Neural progenitor cell (in vitro differentiated cells): ENCODE results near the gene LAPTM4A. TPM values are rescaled to one million over a fixed set of nuclear protein-coding genes. Genes with fewer than 3 reads are reported as not detected.
A peak's percentile ranks its signal among the peaks of the same experiment; 100 is the strongest.

Experiments
- DNase-seq: peaks from one replicate; pipeline ENCODE4 v3.0.0-alpha.2; 2016; ENCODE audit warnings: low spot score
- H2AFZ ChIP-seq: fragments of 200-600 bp; sonication (generic); replicated peaks from 2 replicates; pipeline ENCODE4 v1.6.1; 2016; ENCODE audit warnings: antibody characterized with exemption
- H3F3A ChIP-seq: fragments of 200-600 bp; sonication (generic); 2 replicates; pipeline ENCODE4 v1.6.1; 2016; ENCODE audit warnings: antibody characterized with exemption, low read depth
- H3K27ac ChIP-seq: fragments of 200-600 bp; sonication (generic); 2 replicates; pipeline ENCODE4 v1.5.1; 2016; ENCODE audit warnings: mild to moderate bottlenecking
- H3K27me3 ChIP-seq: fragments of 200-600 bp; sonication (generic); 2 replicates; pipeline ENCODE4 v1.6.1; 2016; ENCODE audit warnings: mild to moderate bottlenecking, moderate library complexity
- H3K36me3 ChIP-seq: fragments of 200-600 bp; sonication (generic); 2 replicates; pipeline ENCODE4 v1.5.1; 2016
- H3K4me1 ChIP-seq: fragments of 200-600 bp; sonication (generic); 2 replicates; pipeline ENCODE4 v1.6.1; 2016; ENCODE audit warnings: mixed run types
- H3K4me2 ChIP-seq: fragments of 200-600 bp; sonication (generic); 2 replicates; pipeline ENCODE4 v1.6.1; 2016
- H3K4me3 ChIP-seq: fragments of 200-600 bp; sonication (generic); 2 replicates; pipeline ENCODE4 v1.5.1; 2016
- H3K79me2 ChIP-seq: fragments of 200-600 bp; sonication (generic); 2 replicates; pipeline ENCODE4 v1.6.1; 2016; ENCODE audit warnings: low read depth
- H3K9ac ChIP-seq: fragments of 200-600 bp; sonication (generic); 2 replicates; pipeline ENCODE4 v1.6.1; 2016
- H3K9me3 ChIP-seq: fragments of 200-600 bp; sonication (generic); 2 replicates; pipeline ENCODE4 v1.5.1; 2016; ENCODE audit warnings: low read depth
- H4K20me1 ChIP-seq: fragments of 200-600 bp; sonication (generic); 2 replicates; pipeline ENCODE4 v1.6.1; 2016; ENCODE audit warnings: low read depth
- H3K27ac Mint-ChIP-seq: 3 replicates; pipeline ENCODE4 v1.8.0; 2021; ENCODE audit warnings: mixed read lengths
- H3K27me3 Mint-ChIP-seq: 2 replicates; pipeline ENCODE4 v1.8.0; 2022; ENCODE audit warnings: low read depth, mild to moderate bottlenecking, inconsistent platforms, moderate library complexity, mixed read lengths; ENCODE audit not compliant: insufficient read depth
- H3K36me3 Mint-ChIP-seq: 3 replicates; pipeline ENCODE4 v1.8.0; 2021; ENCODE audit warnings: mixed read lengths
- H3K4me1 Mint-ChIP-seq: 3 replicates; pipeline ENCODE4 v1.8.0; 2021; ENCODE audit warnings: mixed read lengths
- H3K4me3 Mint-ChIP-seq: 3 replicates; pipeline ENCODE4 v1.8.0; 2021; ENCODE audit warnings: mild to moderate bottlenecking, moderate library complexity, mixed read lengths
- H3K9me3 Mint-ChIP-seq: 3 replicates; pipeline ENCODE4 v1.8.0; 2020; ENCODE audit warnings: mixed read lengths
- EZH2 ChIP-seq: fragments of 200-600 bp; sonication (generic); IDR thresholded peaks from 2 replicates; pipeline ENCODE4 v1.6.1; 2017; ENCODE audit warnings: antibody characterized with exemption, mild to moderate bottlenecking, moderate library complexity
- EZH2phosphoT487 ChIP-seq: fragments of 200-600 bp; sonication (generic); IDR thresholded peaks from 2 replicates; pipeline ENCODE4 v1.6.1; 2017; ENCODE audit warnings: antibody characterized with exemption
- total RNA-seq: library from RNA; depleted of rRNA; stranded (reverse); fragments of >200 nt; gene quantifications from 2 replicates; pipeline ENCODE4 v1.2.3, GENCODE V29; 2015; ENCODE audit warnings: low replicate concordance
- TF ChIP-seq, protein P1 (sequence below): fragments of 200-600 bp; sonication (generic); IDR thresholded peaks from 2 replicates; pipeline ENCODE4 v1.5.1; 2017; ENCODE audit warnings: antibody characterized with exemption, mild to moderate bottlenecking

LAPTM4A gene
- total RNA-seq, 1 donor from 2014 or later: 205 TPM

DNA sequence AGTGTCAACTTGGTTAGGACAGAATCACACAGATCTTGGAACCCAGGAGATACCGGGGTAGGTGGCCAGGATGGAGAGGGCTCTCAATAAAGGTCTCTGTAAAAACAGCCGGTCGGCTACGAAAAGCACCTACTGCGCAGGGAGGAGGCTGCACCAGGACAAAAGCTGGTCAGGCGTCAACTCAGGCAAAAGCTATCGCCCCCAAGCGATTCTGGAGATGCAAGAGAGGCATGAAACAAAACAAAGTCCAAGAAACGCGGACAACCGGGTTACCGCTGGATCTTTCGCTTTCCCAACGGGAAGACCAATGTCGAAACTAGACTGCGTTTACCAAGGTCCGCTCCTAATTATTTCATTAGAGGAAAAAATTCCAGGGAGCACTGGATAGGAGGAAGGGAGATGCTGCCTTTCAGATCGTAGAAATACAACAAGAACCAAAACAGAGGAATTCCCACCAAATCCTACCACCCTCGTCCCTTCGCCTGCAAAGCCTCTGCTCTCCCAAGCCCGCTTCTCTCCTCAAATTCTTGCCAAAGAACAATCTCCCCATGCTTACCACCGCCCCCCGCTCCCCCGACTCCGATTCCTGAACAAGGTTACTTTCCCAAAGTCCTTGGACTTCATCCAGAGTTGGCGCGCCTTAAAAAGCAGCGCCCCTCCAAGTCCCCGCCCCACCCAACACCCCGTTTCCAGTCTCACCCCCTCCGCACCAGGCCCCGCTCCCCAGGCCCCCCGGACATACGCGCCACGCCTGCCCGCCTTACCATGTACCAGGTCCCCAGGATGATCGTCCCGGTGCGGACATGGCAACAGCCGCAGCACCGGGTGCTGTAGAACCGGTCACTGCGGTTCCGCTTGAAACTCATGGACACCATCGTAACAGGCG is 539 bp downstream of the LAPTM4A start:
- Mint-ChIP-seq H3K4me3 (no peak overlapping the region), H3K9me3 (no peaks in the 10 kb centered on the region), H3K36me3 (peaks cover 8% of the 10 kb centered on the region), H3K4me1 (peaks cover 25% of the 10 kb centered on the region), H3K27ac (no peak overlapping the region), H3K27me3 (no peaks in the 10 kb centered on the region)
- Histone ChIP-seq H3K27me3 (no peaks in the 10 kb centered on the region), H3K9ac (peak overlapping the region; percentile 79), H3K4me2 (peak overlapping the region; percentile 94), H3K4me3 (peak overlapping the region; percentile 92), H3K27ac (peak overlapping the region; percentile 85), H2AFZ (no peak overlapping the region), H3K4me1 (peaks cover 29% of the 10 kb centered on the region), H3K9me3 (no peaks in the 10 kb centered on the region), H4K20me1 (peaks cover 35% of the 10 kb centered on the region), H3K79me2 (peaks cover 54% of the 10 kb centered on the region), H3F3A (peaks cover 40% of the 10 kb centered on the region), H3K36me3 (no peaks in the 10 kb centered on the region)
- peak; percentile 87 for DNase-seq
- TF ChIP-seq, protein P1, sequence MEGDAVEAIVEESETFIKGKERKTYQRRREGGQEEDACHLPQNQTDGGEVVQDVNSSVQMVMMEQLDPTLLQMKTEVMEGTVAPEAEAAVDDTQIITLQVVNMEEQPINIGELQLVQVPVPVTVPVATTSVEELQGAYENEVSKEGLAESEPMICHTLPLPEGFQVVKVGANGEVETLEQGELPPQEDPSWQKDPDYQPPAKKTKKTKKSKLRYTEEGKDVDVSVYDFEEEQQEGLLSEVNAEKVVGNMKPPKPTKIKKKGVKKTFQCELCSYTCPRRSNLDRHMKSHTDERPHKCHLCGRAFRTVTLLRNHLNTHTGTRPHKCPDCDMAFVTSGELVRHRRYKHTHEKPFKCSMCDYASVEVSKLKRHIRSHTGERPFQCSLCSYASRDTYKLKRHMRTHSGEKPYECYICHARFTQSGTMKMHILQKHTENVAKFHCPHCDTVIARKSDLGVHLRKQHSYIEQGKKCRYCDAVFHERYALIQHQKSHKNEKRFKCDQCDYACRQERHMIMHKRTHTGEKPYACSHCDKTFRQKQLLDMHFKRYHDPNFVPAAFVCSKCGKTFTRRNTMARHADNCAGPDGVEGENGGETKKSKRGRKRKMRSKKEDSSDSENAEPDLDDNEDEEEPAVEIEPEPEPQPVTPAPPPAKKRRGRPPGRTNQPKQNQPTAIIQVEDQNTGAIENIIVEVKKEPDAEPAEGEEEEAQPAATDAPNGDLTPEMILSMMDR: peak; percentile 36
- TF ChIP-seq EZH2: no peak

DNA sequence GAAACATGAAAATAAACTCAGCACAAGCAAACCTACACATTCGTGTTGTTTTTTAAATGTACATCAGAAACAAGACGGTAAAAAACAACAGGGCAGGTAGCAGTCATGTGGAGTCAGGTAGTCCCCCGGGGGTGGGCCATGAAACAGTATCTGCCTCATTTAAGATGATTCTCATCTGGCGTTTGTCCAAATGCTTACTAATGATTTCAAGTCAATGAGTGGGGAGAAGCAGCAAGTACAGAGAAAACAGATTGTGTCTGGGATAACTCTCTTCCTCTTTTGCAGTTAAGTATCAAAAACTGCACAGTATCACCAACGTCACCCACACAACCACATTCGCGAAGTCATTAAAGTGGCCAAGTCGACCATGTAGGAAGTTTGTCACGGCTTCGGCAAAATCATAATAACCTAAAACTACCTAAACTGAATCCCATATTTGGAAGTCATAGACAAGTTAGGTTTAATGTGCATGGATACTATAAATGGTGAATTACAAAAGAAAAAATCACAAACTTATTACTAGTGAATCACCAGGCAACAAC is 1.3 kb downstream of the LAPTM4A start:
- Histone ChIP-seq H2AFZ (no peak overlapping the region), H4K20me1 (peaks cover 42% of the 10 kb centered on the region), H3K4me3 (peak overlapping the region; percentile 92), H3K9ac (peak overlapping the region; percentile 79), H3K4me2 (peak overlapping the region; percentile 94), H3F3A (peaks cover 40% of the 10 kb centered on the region), H3K9me3 (no peaks in the 10 kb centered on the region), H3K27me3 (no peaks in the 10 kb centered on the region), H3K4me1 (peaks cover 26% of the 10 kb centered on the region), H3K79me2 (peaks cover 61% of the 10 kb centered on the region), H3K27ac (peak overlapping the region; percentile 85), H3K36me3 (no peaks in the 10 kb centered on the region)
- H3K36me3 Mint-ChIP-seq: peaks cover 8% of the 10 kb centered on the region
- no peak for TF ChIP-seq EZH2phosphoT487
- TF ChIP-seq, protein P1: no peak
- no peak for TF ChIP-seq EZH2
- peaks cover 30% of the 10 kb centered on the region for H3K4me1 Mint-ChIP-seq
- H3K27me3 Mint-ChIP-seq: no peaks in the 10 kb centered on the region
- no peak overlapping the region for H3K27ac Mint-ChIP-seq
- no peak for DNase-seq
- no peaks in the 10 kb centered on the region for H3K9me3 Mint-ChIP-seq
- H3K4me3 Mint-ChIP-seq: no peak overlapping the region

DNA sequence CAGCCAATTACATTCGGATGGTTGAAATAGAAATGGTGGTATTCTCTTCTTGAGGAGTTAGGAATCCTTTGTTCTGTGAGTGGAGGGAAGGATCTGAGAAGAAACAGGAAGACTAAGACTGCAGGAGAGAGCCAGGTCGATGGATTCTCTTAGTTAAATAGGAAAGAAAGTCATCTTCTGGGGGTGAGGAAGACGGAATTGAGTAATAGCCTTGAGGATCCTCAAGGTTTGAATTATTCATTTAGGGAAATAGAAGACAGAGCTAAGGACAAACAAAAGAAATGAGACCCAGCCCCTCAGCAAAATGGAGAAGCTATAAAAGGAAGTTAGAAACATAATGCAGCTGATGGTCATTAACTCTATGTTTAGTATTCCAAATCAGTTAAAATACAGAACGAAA is 1.8 kb downstream of the LAPTM4A start:
- TF ChIP-seq EZH2phosphoT487 (no peak), EZH2 (no peak)
- TF ChIP-seq, protein P1: no peak
- Histone ChIP-seq H3K27ac (peak overlapping the region; percentile 85), H3K27me3 (no peaks in the 10 kb centered on the region), H3K9me3 (no peaks in the 10 kb centered on the region), H3K36me3 (no peaks in the 10 kb centered on the region), H3F3A (peaks cover 40% of the 10 kb centered on the region), H2AFZ (no peak overlapping the region), H3K4me3 (peak overlapping the region; percentile 92), H3K4me1 (peaks cover 27% of the 10 kb centered on the region), H3K4me2 (peak overlapping the region; percentile 94), H3K79me2 (peaks cover 66% of the 10 kb centered on the region), H3K9ac (peak overlapping the region; percentile 79), H4K20me1 (peaks cover 48% of the 10 kb centered on the region)
- no peak overlapping the region for H3K4me3 Mint-ChIP-seq
- peaks cover 8% of the 10 kb centered on the region for H3K36me3 Mint-ChIP-seq
- DNase-seq: peak; percentile 58
- H3K4me1 Mint-ChIP-seq: peaks cover 30% of the 10 kb centered on the region
- H3K27me3 Mint-ChIP-seq: no peaks in the 10 kb centered on the region
- H3K9me3 Mint-ChIP-seq: no peaks in the 10 kb centered on the region
- H3K27ac Mint-ChIP-seq: no peak overlapping the region
